ENCODE data around the gene VSIG2. TPM values are rescaled to one million over a fixed set of nuclear protein-coding genes. Genes with fewer than 3 reads are reported as not detected.
A peak's percentile ranks its signal among the peaks of the same experiment; 100 is the strongest.

The VSIG2 gene
- total RNA-seq, 2 experiments from 2014 or later, result not detected

DNA sequence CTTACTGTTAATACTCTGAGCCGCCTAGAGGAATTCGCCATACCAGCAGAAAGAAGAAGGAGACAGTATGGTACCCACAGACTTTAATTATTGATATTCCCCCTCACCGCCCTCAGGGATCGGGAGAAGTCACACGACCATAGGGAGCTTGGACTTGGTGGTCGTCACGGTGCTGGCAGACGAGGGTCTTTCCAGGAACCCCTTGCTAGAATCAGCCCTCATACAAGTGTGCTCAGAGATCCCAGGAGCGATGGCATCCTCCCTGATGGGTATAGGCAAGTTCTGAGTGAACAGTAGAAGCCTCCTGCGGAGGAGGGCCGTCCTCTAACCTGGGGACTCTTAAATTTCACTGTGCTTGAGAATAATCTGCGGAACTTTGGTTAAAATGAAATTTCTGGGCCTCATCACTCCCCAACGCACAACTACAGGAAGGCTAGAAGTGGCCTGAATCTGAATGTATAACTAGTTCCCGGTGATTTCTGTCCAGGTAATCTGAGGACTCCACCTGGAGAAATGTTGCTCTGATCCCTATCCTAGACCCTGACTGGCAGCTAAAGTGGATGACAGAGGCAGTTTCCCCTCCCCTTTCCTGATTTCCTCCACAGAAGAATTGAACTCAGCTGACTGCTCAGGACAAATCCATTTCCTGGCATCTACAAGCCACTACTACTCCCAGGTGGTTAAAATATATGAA is 4.5 kb downstream of the VSIG2 start:
- Mint-ChIP-seq H3K27me3 (no peaks in the 10 kb centered on the region), H3K4me3 (peak overlapping the region; percentile 81), H3K4me1 (peaks cover 11% of the 10 kb centered on the region), H3K9me3 (ENCODE audit: low read depth) (no peaks in the 10 kb centered on the region), H3K36me3 (ENCODE audit: low read depth) (peaks cover 1% of the 10 kb centered on the region), H3K27ac (no peak overlapping the region)
- POLR2A ChIA-PET, result no interaction called here
- intact Hi-C loops (cut with DNase I, micrococcal nuclease), result loop anchor here (1.0 to 5.0 kb wide), 6 partner anchors 8 to 205 kb away; partner anchors contain the start of genes NRGN (in 2 of the 2), CCDC15 (in 1 of the 2), ESAM (in 1 of the 2) and SIAE (in 1 of the 2)
- DNase-seq (no peak), ATAC-seq (no peak)
- CTCF ChIA-PET, result interaction anchor here (0.8 to 5.3 kb wide), 10 partner anchors 11 to 129 kb away, joined by 3 to 79 read pairs (median 4); partner anchors contain the start of gene ESAM

GRCh38 chr11:124746621-124747243 is 5.3 kb downstream of the VSIG2 start:
- ChIA-PET POLR2A (interaction anchor here (0.5 to 1.2 kb wide), 3 partner anchors 130 to 1685 kb away, joined by 3 read pairs; partner anchors contain the start of genes HSPA8 and HYLS1), CTCF (interaction anchor here (0.7 to 5.3 kb wide), 17 partner anchors 8 to 129 kb away, joined by 3 to 79 read pairs (median 5); partner anchors contain the start of gene ESAM)
- DNase-seq (peak; percentile 88), ATAC-seq (peak; percentile 92)
- H3K4me3 Mint-ChIP-seq, result peak overlapping the region; percentile 81
- H3K9me3 Mint-ChIP-seq (ENCODE audit: low read depth), result no peaks in the 10 kb centered on the region
- H3K27ac Mint-ChIP-seq, result peak overlapping the region; percentile 90
- intact Hi-C loops (cut with DNase I, micrococcal nuclease), result loop anchor here (1.0 to 5.0 kb wide), 10 partner anchors 7 to 206 kb away; partner anchors contain the start of genes NRGN (in 2 of the 2), SIAE (in 2 of the 2), SPA17 (in 2 of the 2) and CCDC15 (in 1 of the 2)
- H3K4me1 Mint-ChIP-seq, result peaks cover 11% of the 10 kb centered on the region
- peaks cover 2% of the 10 kb centered on the region for H3K27me3 Mint-ChIP-seq
- H3K36me3 Mint-ChIP-seq (ENCODE audit: low read depth), result peaks cover 1% of the 10 kb centered on the region

GRCh38 chr11:124745835-124746620 is 6.0 kb downstream of the VSIG2 start:
- ChIA-PET POLR2A (interaction anchor here (0.5 to 1.2 kb wide), 3 partner anchors 130 to 1684 kb away, joined by 3 read pairs; partner anchors contain the start of genes HSPA8 and HYLS1), CTCF (interaction anchor here (0.7 to 5.3 kb wide), 17 partner anchors 8 to 130 kb away, joined by 3 to 79 read pairs (median 5); partner anchors contain the start of gene ESAM)
- peaks cover 11% of the 10 kb centered on the region for H3K4me1 Mint-ChIP-seq
- peaks cover 1% of the 10 kb centered on the region for H3K36me3 Mint-ChIP-seq (ENCODE audit: low read depth)
- peaks cover 2% of the 10 kb centered on the region for H3K27me3 Mint-ChIP-seq
- H3K4me3 Mint-ChIP-seq, result peak overlapping the region; percentile 81
- intact Hi-C loops (cut with DNase I, micrococcal nuclease), result loop anchor here (1.0 to 5.0 kb wide), 8 partner anchors 17 to 206 kb away; partner anchors contain the start of genes SIAE (in 2 of the 2), SPA17 (in 2 of the 2), CCDC15 (in 1 of the 2) and ESAM (in 1 of the 2)
- H3K9me3 Mint-ChIP-seq (ENCODE audit: low read depth), result no peaks in the 10 kb centered on the region
- H3K27ac Mint-ChIP-seq, result peak overlapping the region; percentile 90
- DNase-seq (peak; percentile 72), ATAC-seq (peak; percentile 24)

- ChIA-PET POLR2A (no interaction called here), CTCF (interaction anchor here (1.0 to 5.3 kb wide), 7 partner anchors 13 to 131 kb away, joined by 3 to 79 read pairs (median 5); partner anchors contain the start of gene ESAM)
- Mint-ChIP-seq H3K4me3 (peak overlapping the region; percentile 81), H3K4me1 (peaks cover 16% of the 10 kb centered on the region), H3K9me3 (ENCODE audit: low read depth) (no peaks in the 10 kb centered on the region), H3K27me3 (peaks cover 2% of the 10 kb centered on the region), H3K36me3 (ENCODE audit: low read depth) (peaks cover 1% of the 10 kb centered on the region), H3K27ac (peak overlapping the region; percentile 33)
- DNase-seq (no peak), ATAC-seq (no peak)
- intact Hi-C loops (cut with DNase I, micrococcal nuclease), result loop anchor here in 1 of 2 experiments (5.0 kb wide), 2 partner anchors 123 to 207 kb away; partner anchors contain the start of genes CCDC15 and TBRG1
Observed at GRCh38 chr11:124745270-124745834, 6.7 kb downstream of the VSIG2 start.

DNA sequence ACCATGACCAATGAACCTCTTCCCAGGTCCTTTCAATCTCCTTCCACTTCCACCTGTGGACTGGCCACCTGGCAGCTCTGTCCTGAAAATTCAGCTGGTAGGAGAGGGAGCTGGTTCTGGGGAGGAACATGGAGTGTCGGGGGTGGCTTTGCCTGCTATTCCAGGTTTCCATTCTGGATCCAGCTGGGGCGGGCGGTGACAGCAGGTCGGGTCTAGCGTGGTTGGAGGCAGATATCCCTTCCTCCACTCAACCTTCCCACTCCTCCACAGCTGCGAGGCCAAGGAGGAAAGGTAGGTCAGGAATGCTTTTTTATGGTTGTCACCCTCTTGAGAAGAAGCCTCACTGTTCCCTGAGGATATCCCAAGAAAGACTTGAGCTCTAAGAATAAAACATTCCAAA is 9.0 kb downstream of the VSIG2 start:
- ChIA-PET CTCF (interaction anchor here (0.8 to 5.3 kb wide), 4 partner anchors 10 to 93 kb away, joined by 3 to 79 read pairs (median 3); partner anchors contain the start of gene ESAM), POLR2A (no interaction called here)
- DNase-seq, result no peak
- H3K27ac Mint-ChIP-seq, result no peak overlapping the region
- peaks cover 2% of the 10 kb centered on the region for H3K27me3 Mint-ChIP-seq
- no peaks in the 10 kb centered on the region for H3K9me3 Mint-ChIP-seq (ENCODE audit: low read depth)
- peaks cover 1% of the 10 kb centered on the region for H3K36me3 Mint-ChIP-seq (ENCODE audit: low read depth)
- no peak overlapping the region for H3K4me3 Mint-ChIP-seq
- ATAC-seq, result no peak
- intact Hi-C loops (cut with DNase I, micrococcal nuclease), result no loop called here
- H3K4me1 Mint-ChIP-seq, result peaks cover 20% of the 10 kb centered on the region

GRCh38 chr11:124742555-124742954 is 9.5 kb downstream of the VSIG2 start:
- no peak overlapping the region for H3K27ac Mint-ChIP-seq

GRCh38 chr11:124740277-124740882 is 11.7 kb downstream of the VSIG2 start:
- Mint-ChIP-seq H3K9me3 (ENCODE audit: low read depth) (no peaks in the 10 kb centered on the region), H3K36me3 (ENCODE audit: low read depth) (no peaks in the 10 kb centered on the region), H3K4me3 (peak overlapping the region; percentile 76), H3K27ac (peak overlapping the region; percentile 17), H3K4me1 (peaks cover 13% of the 10 kb centered on the region), H3K27me3 (peaks cover 2% of the 10 kb centered on the region)
- ChIA-PET CTCF (interaction anchor here (1.0 to 3.8 kb wide), 9 partner anchors 9 to 141 kb away, joined by 3 to 20 read pairs (median 4); no protein-coding TSS in a partner anchor), POLR2A (no interaction called here)
- intact Hi-C loops (cut with DNase I, micrococcal nuclease), result loop anchor here in 1 of 2 experiments (1.0 kb wide), 1 partner anchor 97 kb away; no protein-coding TSS in a partner anchor
- ATAC-seq (peak; percentile 69), DNase-seq (peak; percentile 85)

More at GRCh38 chr11:124742555-124742954, 9.5 kb downstream of the VSIG2 start:
- intact Hi-C loops (cut with DNase I, micrococcal nuclease), result no loop called here
- H3K27me3 Mint-ChIP-seq, result peaks cover 2% of the 10 kb centered on the region
- no peaks in the 10 kb centered on the region for H3K9me3 Mint-ChIP-seq (ENCODE audit: low read depth)
- ChIA-PET POLR2A (no interaction called here), CTCF (interaction anchor here (0.8 to 5.3 kb wide), 5 partner anchors 11 to 94 kb away, joined by 3 to 79 read pairs (median 3); partner anchors contain the start of gene ESAM)
- peaks cover 20% of the 10 kb centered on the region for H3K4me1 Mint-ChIP-seq
- ATAC-seq, result no peak
- no peak overlapping the region for H3K4me3 Mint-ChIP-seq
- no peak for DNase-seq
- H3K36me3 Mint-ChIP-seq (ENCODE audit: low read depth), result peaks cover 1% of the 10 kb centered on the region

DNA sequence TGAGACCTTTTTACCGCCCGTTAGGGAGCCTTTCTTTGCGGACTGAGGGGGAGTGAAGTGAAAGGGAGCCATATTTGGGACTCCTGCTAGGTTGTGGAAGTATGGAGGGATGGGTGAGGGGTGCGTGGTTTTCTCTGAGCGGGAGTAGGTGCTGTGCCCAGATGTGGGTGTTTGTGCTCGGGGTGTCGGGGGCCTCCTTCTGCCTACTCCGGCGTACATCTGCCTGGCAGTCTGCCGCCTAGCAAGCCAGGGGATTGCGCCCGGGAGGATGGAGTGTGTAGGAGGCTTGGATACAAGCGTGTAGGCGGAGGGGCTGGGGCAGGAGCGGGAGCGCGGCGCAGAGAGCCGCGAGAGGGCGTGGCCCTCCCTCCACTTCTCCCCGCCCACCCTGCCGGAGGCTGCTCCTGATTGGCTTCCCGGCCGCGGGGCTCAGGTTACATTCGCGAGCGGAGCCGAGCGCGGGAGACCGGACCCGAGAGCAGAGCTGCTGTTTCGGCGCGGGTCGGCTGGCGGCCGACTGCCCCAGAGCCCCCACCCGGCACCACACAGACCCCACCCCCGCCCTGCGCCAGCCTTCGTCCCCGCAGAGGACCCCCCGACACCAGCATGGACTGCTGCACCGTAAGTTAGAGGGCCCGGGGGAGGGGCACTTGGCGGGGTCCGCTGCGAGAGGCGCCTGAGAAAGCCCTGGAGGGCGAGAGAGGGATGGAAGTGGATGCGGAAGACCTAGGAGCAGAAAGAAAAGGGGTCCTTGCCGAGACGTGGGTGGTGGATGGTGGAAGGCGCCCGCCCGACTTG is 12.4 kb downstream of the VSIG2 start, which contains the start of gene NRGN:
Gene NRGN, plus strand, starts transcription at position 464 of the 798 bp plus-strand sequence. Its CDS starts 143 bp downstream, at position 607.
- Mint-ChIP-seq H3K36me3 (ENCODE audit: low read depth) (no peaks in the 10 kb centered on the region), H3K4me3 (peak within 1 kb of the TSS; percentile 76), H3K27ac (peak within 1 kb of the TSS; percentile 17), H3K4me1 (peaks cover 9% of the 10 kb centered on the region), H3K9me3 (ENCODE audit: low read depth) (no peaks in the 10 kb centered on the region), H3K27me3 (peaks cover 2% of the 10 kb centered on the region)
- ATAC-seq (peak; percentile 95), DNase-seq (peak; percentile 93)
- intact Hi-C loops (cut with DNase I, micrococcal nuclease), result loop anchor here (1.0 kb wide), 6 partner anchors 8 to 372 kb away; partner anchors contain the start of genes ESAM (in 1 of the 2), MSANTD2 (in 1 of the 2), SIAE (in 1 of the 2) and SPA17 (in 1 of the 2)
- ChIA-PET POLR2A (no interaction called here), CTCF (interaction anchor here (1.2 to 3.8 kb wide), 6 partner anchors 18 to 98 kb away, joined by 4 to 20 read pairs (median 6); no protein-coding TSS in a partner anchor)

Measured in activated CD4-positive, alpha-beta T cell treated with anti-CD3 and anti-CD28 coated beads for 36 hours (primary cell).